ENCODE results near the gene INPP5E.

DNA sequence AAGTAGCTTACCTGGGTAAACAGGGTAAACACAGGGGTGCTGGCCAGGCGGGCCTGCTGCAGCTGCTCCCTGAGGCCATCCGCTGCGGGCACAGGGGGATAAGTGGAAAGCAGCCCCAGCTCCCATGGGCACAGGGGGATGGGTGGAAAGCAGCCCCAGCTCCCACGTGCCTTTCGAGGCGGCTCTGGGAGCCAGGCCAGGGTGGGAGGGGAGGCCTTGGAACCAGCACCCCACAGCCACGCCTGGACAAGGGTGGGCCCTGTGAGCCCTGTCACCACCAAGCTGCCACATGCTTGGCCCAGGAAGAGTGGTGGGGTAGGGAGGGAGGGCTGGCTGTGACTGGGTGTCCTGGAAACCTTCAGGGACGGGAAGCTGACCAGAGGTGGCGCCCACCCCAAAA, 58.3 kb downstream of the INPP5E start:
- TF ChIP-seq, protein P1, sequence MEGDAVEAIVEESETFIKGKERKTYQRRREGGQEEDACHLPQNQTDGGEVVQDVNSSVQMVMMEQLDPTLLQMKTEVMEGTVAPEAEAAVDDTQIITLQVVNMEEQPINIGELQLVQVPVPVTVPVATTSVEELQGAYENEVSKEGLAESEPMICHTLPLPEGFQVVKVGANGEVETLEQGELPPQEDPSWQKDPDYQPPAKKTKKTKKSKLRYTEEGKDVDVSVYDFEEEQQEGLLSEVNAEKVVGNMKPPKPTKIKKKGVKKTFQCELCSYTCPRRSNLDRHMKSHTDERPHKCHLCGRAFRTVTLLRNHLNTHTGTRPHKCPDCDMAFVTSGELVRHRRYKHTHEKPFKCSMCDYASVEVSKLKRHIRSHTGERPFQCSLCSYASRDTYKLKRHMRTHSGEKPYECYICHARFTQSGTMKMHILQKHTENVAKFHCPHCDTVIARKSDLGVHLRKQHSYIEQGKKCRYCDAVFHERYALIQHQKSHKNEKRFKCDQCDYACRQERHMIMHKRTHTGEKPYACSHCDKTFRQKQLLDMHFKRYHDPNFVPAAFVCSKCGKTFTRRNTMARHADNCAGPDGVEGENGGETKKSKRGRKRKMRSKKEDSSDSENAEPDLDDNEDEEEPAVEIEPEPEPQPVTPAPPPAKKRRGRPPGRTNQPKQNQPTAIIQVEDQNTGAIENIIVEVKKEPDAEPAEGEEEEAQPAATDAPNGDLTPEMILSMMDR (IDR thresholded peaks at IDR 0.05; ENCODE audit: low read length) = no peak
- TF ChIP-seq EZH2 (IDR thresholded peaks at IDR 0.05; ENCODE audit: borderline replicate concordance, low read length) = no peak
